ENCODE results near the gene SERTAD2. TPM values are rescaled to one million over a fixed set of nuclear protein-coding genes. Genes with fewer than 3 reads are reported as not detected.

Gene SERTAD2
- total RNA-seq, 2 experiments from 2014 or later, result 11.3 to 11.4 TPM

DNA sequence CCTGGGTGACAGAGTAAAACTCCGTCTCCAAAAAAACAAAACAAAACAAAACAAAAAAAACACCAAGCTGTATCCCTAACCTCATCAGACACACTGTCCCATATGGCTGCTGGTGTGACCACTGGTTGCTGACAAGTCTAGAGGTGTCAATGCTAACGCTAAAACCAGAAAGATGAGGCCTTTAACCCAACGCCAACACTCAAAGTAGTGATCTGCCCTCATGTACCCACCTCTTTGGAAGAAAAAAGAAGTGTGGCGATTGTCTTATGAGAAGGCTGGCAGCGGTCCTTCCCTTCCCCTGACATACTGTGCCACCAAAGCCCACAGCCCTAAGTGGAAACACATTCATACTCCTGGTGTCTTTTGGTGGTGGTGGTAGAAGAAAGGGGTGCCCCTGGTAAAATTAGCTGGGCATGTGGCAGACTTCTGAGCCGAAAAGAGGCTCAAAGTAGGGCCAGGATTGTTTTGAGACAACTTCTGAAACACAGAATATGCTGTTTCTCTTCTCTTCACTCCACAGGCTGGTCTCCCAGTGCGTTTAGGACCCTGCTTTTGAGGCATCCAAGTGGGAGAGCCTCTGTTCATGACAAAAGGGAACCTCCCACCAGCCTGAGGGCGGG, 9.8 kb downstream of the SERTAD2 start:
- Mint-ChIP-seq H3K27ac (peak overlapping the region; percentile 78), H3K4me1 (ENCODE audit: low read depth) (peaks cover 49% of the 10 kb centered on the region)
- CTCF ChIA-PET, result interaction anchor here (1.0 to 5.1 kb wide), 8 partner anchors 11 to 313 kb away, joined by 3 to 31 read pairs (median 4); partner anchors contain the start of gene SERTAD2

DNA sequence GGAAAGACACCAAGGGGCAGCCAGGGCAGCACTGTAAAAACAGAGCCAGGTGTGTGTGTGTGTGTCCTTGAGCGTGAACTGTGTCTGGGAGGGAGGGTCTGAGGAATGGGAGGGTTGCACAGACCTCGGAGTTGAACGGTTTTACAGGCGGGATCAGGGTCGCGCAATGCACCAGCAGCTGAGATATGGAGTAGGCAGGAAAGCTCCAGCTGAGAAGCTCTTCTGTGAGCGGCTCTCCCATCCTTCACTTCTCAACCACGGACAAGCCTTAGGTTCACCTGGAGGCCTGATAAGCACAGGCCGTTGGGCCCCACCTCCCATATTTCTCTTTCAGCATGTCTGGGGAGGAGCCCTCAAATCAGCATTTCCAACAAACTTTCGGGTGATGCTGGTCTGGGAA, 12.1 kb downstream of the SERTAD2 start:
- peaks cover 2% of the 10 kb centered on the region for H3K36me3 Mint-ChIP-seq
- no peak overlapping the region for H3K4me3 Mint-ChIP-seq
- no peak for DNase-seq
- H3K9me3 Mint-ChIP-seq, result no peaks in the 10 kb centered on the region
- intact Hi-C loops (cut with micrococcal nuclease), result no loop called here
- H3K4me1 Mint-ChIP-seq (ENCODE audit: low read depth), result peaks cover 66% of the 10 kb centered on the region
- CTCF ChIA-PET, result interaction anchor here (1.0 to 2.4 kb wide), 5 partner anchors 13 to 190 kb away, joined by 3 to 9 read pairs (median 4); no protein-coding TSS in a partner anchor
- POLR2A ChIA-PET, result no interaction called here
- no peaks in the 10 kb centered on the region for H3K27me3 Mint-ChIP-seq
- H3K27ac Mint-ChIP-seq, result no peak overlapping the region

More for the DNA sequence above, 9.8 kb downstream of the SERTAD2 start:
- H3K27me3 Mint-ChIP-seq, result no peaks in the 10 kb centered on the region
- no peak for DNase-seq
- POLR2A ChIA-PET, result interaction anchor here (1.5 to 2.1 kb wide), 3 partner anchors 10 to 106 kb away, joined by 6 to 10 read pairs (median 10); partner anchors contain the start of gene SERTAD2
- no peaks in the 10 kb centered on the region for H3K36me3 Mint-ChIP-seq
- intact Hi-C loops (cut with micrococcal nuclease), result no loop called here
- H3K9me3 Mint-ChIP-seq, result no peaks in the 10 kb centered on the region
- peak overlapping the region; percentile 82 for H3K4me3 Mint-ChIP-seq

DNA sequence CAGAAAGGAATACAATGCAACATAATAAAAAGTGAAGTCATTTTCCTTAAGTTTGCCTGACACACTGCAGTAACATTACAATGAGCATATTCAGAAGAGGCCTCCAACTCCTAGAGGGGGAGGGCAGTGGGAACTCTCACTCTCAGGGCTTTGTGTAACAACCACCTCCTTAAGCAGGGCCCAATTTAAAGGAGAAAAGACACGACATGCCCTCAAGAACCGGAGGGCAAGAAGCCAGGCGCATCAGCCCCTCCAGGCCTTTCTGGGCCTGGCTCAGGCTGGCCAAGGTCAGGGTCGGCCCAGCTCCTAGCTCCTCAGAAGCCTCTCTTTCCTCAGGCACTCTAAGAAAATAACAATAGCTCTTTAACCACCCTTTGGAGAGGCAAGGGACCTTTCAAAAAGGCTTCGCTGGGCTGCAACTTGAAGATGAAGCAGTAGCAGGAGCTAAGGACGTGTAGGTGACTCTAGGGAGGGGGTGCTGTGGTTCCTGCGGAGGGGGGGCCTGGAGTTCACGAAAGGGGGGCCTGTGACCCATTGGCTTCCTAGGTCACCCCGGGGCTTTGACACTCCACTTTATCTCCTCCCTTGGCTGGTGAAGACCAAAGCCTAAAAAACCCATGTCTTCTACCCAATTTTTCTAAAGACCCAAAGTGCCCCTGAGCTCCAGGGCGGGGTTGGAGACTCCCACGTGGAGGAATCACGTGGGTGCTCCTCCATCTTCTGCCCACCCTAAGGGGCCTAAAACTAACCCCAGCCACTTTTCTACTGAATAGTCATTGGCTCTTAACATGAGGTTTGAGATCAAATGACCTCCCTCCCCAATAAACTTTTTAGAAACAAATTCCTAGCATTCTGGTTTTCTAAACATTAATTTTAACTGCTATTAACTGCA, 13.3 kb downstream of the SERTAD2 start:
- Mint-ChIP-seq H3K27me3 (no peaks in the 10 kb centered on the region), H3K27ac (no peak overlapping the region), H3K4me3 (no peak overlapping the region), H3K36me3 (peaks cover 12% of the 10 kb centered on the region), H3K4me1 (ENCODE audit: low read depth) (peaks cover 67% of the 10 kb centered on the region), H3K9me3 (no peaks in the 10 kb centered on the region)
- no peak for DNase-seq
- CTCF ChIA-PET, result interaction anchor here (1.0 to 1.6 kb wide), 3 partner anchors 15 to 127 kb away, joined by 3 to 4 read pairs (median 4); no protein-coding TSS in a partner anchor
- POLR2A ChIA-PET, result no interaction called here
- intact Hi-C loops (cut with micrococcal nuclease), result no loop called here

DNA sequence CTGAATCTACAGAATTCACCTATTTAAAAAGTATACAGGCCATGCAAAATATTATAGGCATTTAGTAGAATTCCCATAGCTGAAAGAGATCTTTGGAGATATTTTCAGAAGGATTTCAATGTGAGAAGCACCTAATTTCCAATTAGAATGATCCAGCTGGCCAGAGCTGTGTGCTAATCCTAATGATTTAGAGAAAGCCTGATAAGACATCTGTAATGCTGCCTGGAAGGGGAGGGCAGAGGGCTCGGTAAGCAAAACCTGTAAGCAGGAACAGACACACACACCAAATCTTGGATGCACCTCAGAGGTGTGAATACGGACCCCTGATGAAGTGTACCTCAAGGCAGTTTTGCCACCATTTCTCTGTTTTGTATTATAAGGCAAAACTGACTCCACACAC, 14.0 kb downstream of the SERTAD2 start:
- ChIA-PET POLR2A (no interaction called here), CTCF (interaction anchor here (1.0 to 1.6 kb wide), 3 partner anchors 16 to 117 kb away, joined by 3 to 4 read pairs (median 4); no protein-coding TSS in a partner anchor)
- Mint-ChIP-seq H3K9me3 (no peaks in the 10 kb centered on the region), H3K4me3 (no peak overlapping the region), H3K27ac (no peak overlapping the region), H3K36me3 (peaks cover 13% of the 10 kb centered on the region), H3K4me1 (ENCODE audit: low read depth) (peaks cover 61% of the 10 kb centered on the region), H3K27me3 (no peaks in the 10 kb centered on the region)
- intact Hi-C loops (cut with micrococcal nuclease), result no loop called here
- DNase-seq, result no peak

DNA sequence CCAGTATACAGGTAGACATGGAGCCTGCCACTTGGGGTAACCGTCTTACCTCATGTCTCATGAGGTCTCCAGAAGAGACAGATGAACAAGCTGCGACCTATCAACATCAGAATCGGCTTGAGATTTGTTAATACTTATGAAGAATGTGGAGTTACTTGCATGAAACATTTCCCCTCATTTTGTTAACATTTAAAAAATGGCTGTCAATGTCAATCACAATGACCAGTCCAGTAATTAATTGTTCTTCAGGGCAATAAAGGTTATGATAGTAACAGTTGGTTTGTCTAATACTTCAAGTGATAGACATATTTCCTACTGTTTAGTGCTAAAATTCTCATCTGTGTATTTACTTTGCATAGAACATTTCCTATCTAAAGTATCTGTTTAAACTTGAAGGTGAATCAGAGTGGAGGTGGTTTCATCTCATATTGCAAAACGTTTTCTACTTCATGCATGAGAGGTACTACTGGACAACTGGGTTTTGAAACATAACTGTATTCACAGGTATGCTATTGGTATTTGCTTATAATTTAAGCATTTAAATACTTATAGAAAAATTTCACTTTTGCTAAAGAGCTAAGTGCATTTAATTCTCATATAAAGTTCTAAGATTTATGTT, 15.1 kb downstream of the SERTAD2 start:
- POLR2A ChIA-PET, result no interaction called here
- Mint-ChIP-seq H3K4me3 (no peak overlapping the region), H3K4me1 (ENCODE audit: low read depth) (peaks cover 52% of the 10 kb centered on the region), H3K36me3 (peaks cover 16% of the 10 kb centered on the region), H3K9me3 (no peaks in the 10 kb centered on the region), H3K27me3 (no peaks in the 10 kb centered on the region), H3K27ac (no peak overlapping the region)
- no peak for DNase-seq
- CTCF ChIA-PET, result interaction anchor here (1.0 to 2.6 kb wide), 5 partner anchors 8 to 116 kb away, joined by 3 to 19 read pairs (median 4); no protein-coding TSS in a partner anchor
- intact Hi-C loops (cut with micrococcal nuclease), result no loop called here

DNA sequence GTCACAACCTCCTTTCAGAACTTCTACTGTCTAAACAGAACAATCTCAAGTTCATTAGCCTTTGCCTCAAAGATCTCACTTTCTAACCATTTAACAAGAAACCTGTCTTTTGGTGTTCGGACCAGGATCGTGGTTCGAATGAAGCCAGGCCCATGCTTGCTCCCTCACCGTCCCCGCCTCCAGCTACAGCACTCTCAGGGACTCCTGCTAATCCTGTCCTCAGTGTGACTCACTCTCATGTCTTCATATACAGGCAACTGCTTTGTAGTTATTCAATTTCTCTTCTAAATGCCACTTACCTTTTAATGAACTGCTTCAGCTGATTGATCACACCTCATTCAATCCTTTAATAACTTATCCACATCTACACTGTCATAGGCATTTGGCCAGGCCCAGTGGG, 15.8 kb downstream of the SERTAD2 start:
- DNase-seq, result no peak
- intact Hi-C loops (cut with micrococcal nuclease), result no loop called here
- Mint-ChIP-seq H3K27ac (no peak overlapping the region), H3K4me1 (ENCODE audit: low read depth) (peaks cover 48% of the 10 kb centered on the region), H3K27me3 (no peaks in the 10 kb centered on the region), H3K4me3 (no peak overlapping the region), H3K36me3 (peaks cover 16% of the 10 kb centered on the region), H3K9me3 (no peaks in the 10 kb centered on the region)
- POLR2A ChIA-PET, result no interaction called here
- CTCF ChIA-PET, result interaction anchor here (1.9 to 2.6 kb wide), 2 partner anchors 8 to 26 kb away, joined by 6 to 19 read pairs; no protein-coding TSS in a partner anchor

DNA sequence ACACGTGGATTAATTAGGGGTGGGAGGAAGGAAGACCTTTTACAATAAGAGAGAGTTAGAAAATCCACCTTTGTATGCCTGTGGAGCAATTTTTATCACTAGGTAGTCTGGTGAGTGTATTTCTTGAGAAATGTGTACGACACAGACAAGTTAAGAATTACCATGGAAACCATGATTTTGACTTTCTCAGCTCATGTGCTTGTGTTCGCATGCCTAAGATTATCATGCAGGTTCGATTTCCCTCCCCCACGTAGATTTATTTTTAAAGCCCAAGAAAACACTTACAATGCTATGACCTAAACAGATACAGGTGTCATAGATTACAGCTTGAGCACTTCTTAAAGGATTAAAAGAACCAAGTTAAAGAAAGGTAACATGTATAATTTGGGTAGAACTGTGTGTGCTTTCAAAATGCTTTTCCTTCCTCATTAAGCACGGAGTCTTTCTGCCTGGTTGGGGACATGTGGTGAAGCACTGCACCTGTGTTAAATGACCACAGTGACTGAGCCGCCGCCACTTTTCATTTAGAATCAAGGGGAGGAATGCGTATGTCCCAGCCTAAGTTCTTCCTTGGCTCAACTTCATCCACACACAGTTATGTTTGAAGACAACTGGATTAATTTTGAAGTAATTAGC, 16.6 kb downstream of the SERTAD2 start:
- intact Hi-C loops (cut with micrococcal nuclease), result no loop called here
- ChIA-PET POLR2A (interaction anchor here (0.6 to 1.3 kb wide), 2 partner anchors 30 to 42 kb away, joined by 4 to 7 read pairs; no protein-coding TSS in a partner anchor), CTCF (interaction anchor here (0.9 to 2.6 kb wide), 6 partner anchors 9 to 225 kb away, joined by 3 to 19 read pairs (median 4); partner anchors contain the start of gene SERTAD2)
- Mint-ChIP-seq H3K4me3 (no peak overlapping the region), H3K36me3 (peaks cover 16% of the 10 kb centered on the region), H3K27me3 (no peaks in the 10 kb centered on the region), H3K27ac (peak overlapping the region; percentile 52), H3K4me1 (ENCODE audit: low read depth) (peaks cover 42% of the 10 kb centered on the region), H3K9me3 (no peaks in the 10 kb centered on the region)
- no peak for DNase-seq

DNA sequence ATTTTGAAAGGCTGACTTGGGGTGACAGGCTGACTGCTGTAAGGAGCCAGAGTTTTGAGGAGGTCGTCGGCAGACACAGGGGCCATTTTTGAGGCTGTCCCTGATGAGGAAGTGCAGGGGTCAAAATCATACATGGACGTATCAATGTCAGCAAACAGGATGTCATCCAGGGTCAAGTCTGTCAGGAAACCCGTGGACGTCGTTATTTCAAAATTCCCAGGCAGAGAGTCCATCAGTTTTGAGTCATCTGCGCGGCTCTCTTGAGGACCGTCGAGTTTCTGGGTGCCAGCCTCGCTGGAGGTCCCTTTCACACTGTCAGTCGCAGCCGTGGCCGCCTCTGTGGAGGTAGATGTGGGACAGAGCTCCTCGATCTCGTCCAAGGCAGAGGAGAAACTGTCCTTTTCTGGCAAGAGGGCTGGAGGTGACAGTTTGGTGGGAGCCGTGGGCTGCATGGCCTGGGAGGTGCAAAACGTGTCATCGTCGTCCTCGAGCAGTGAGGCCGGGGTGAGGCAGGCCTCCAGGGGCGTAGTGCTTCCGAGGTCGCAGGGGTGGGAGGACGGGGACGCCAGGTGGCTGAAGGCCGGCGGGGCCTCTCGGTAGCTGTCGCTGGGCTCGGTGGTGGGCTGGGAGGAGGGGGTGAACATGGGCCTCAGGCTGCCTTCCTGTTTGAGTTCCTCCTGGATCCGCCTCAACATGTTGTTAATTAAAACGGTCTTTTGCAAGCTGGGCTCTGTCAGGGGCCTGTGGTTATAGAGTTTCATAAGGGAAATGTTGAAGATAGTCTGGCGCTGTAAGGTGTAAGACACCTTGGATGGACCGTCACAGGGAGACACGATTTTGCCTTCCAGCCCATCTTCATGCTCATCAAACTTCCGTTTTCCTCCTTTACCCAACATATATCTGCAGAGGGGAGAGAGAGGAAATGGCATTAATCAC, 17.5 kb downstream of the SERTAD2 start:
- H3K4me1 Mint-ChIP-seq (ENCODE audit: low read depth), result peaks cover 35% of the 10 kb centered on the region
- DNase-seq, result no peak

DNA sequence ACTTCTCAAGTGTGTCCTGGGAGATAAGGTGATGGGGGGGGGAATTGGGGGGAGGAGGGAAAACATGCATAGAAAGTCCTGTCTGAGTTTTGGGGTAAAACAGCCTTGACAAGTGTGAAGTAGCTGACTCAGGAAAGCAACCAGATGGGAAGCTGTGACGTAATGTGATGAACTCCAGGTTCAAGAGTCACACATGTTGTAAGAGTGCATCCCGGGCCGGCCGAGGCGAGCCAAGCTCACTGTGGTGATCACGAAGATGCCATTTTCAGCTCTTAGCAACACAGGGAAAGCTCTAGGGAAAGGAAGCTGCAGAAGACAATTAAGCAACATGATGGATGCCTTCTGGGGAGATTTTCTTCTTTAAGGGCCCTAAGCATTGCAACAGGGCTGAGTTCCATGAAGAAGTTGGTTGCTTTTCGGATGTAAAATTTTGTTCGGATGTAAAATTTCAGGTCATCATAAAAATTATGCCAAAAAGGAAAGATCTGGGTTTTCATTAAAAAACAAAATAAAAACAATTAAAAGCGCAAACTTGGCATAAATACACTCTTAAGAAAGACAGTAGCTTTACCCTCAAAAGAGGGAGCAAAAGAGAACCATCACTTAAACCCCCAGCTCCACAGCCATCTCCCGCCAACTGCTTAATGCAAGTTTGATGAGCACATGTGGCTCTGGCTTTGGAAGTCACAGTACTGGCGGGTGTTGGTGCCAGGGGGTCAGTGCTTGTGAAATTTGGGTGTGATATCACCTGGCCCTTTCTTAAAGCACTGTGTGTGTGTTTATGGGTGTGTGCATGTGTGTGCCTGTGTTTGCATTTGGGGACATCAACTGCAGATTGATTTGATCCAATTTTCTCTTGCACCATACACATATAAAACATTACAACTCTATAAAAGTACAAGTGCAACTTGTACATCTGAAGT, 19.1 kb downstream of the SERTAD2 start:
- intact Hi-C loops (cut with micrococcal nuclease), result no loop called here
- Mint-ChIP-seq H3K4me1 (ENCODE audit: low read depth) (peaks cover 29% of the 10 kb centered on the region), H3K27ac (no peak overlapping the region), H3K36me3 (peaks cover 16% of the 10 kb centered on the region), H3K4me3 (no peak overlapping the region), H3K27me3 (no peaks in the 10 kb centered on the region), H3K9me3 (no peaks in the 10 kb centered on the region)
- CTCF ChIA-PET, result interaction anchor here (0.7 to 2.2 kb wide), 4 partner anchors 9 to 198 kb away, joined by 3 to 7 read pairs (median 4); partner anchors contain the start of gene SERTAD2
- no peak for DNase-seq
- POLR2A ChIA-PET, result no interaction called here

More for the DNA sequence above, 17.5 kb downstream of the SERTAD2 start:
- peak overlapping the region; percentile 52 for H3K27ac Mint-ChIP-seq
- peaks cover 16% of the 10 kb centered on the region for H3K36me3 Mint-ChIP-seq
- no peaks in the 10 kb centered on the region for H3K9me3 Mint-ChIP-seq
- peak overlapping the region; percentile 24 for H3K4me3 Mint-ChIP-seq
- intact Hi-C loops (cut with micrococcal nuclease), result no loop called here
- ChIA-PET POLR2A (interaction anchor here (1.3 kb wide), 1 partner anchor 29 kb away, joined by 7 read pairs; no protein-coding TSS in a partner anchor), CTCF (interaction anchor here (0.9 to 2.6 kb wide), 7 partner anchors 10 to 226 kb away, joined by 3 to 19 read pairs (median 3); partner anchors contain the start of gene SERTAD2)
- no peaks in the 10 kb centered on the region for H3K27me3 Mint-ChIP-seq
